ENCODE results near the gene TTC33.

Gene TTC33

GRCh38 chr5:40514976-40515375 is 240.8 kb downstream of the TTC33 start:
- no peak for DNase-seq (ENCODE audit: low spot score)

DNA sequence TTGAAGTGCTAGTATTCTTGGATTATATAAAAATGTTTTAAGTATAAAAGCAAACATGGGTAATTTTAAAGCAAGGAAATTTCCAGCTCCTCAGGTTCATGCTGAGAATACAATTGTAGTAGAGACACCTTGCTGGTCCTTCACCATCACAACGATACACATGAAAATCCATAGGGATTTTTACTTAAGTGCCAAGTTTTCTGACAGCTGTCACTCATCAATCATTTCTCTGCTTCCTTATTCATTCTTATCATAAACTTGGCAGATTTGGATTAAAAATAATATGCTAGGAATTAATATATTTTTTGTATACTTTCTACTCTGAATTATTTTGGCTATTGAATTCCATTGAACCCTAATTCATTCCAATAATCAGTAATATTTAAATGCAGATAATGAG is 244.0 kb downstream of the TTC33 start:
- no peak for DNase-seq (ENCODE audit: low spot score)

- no peak for DNase-seq (ENCODE audit: low spot score)
Observed at GRCh38 chr5:40507095-40507494, 248.7 kb downstream of the TTC33 start.

GRCh38 chr5:40505031-40505430 is 250.7 kb downstream of the TTC33 start:
- DNase-seq (ENCODE audit: low spot score): no peak

GRCh38 chr5:40503439-40503838 is 252.3 kb downstream of the TTC33 start:
- DNase-seq (ENCODE audit: low spot score): no peak

DNA sequence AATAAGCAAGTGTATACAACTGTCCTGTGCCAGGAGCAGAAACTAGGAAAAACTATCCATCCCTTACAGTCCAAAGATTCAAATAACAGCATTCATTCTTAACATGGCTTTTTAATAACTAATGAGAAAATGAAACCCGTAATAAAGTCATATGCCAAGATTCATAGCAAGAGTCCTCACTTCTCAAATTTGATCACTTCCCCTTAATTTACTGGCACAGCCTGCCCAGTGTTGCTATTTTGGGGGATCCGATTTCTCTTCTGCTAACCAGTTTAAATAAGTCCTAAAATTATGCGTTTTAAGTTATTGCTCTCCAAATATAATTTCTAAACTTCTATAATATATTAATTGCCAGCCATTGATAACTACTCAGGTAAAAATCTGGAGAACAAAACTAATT is 253.0 kb downstream of the TTC33 start:
- DNase-seq (ENCODE audit: low spot score): no peak

GRCh38 chr5:40501711-40502444 is 253.9 kb downstream of the TTC33 start:
- DNase-seq (ENCODE audit: low spot score): no peak

DNA sequence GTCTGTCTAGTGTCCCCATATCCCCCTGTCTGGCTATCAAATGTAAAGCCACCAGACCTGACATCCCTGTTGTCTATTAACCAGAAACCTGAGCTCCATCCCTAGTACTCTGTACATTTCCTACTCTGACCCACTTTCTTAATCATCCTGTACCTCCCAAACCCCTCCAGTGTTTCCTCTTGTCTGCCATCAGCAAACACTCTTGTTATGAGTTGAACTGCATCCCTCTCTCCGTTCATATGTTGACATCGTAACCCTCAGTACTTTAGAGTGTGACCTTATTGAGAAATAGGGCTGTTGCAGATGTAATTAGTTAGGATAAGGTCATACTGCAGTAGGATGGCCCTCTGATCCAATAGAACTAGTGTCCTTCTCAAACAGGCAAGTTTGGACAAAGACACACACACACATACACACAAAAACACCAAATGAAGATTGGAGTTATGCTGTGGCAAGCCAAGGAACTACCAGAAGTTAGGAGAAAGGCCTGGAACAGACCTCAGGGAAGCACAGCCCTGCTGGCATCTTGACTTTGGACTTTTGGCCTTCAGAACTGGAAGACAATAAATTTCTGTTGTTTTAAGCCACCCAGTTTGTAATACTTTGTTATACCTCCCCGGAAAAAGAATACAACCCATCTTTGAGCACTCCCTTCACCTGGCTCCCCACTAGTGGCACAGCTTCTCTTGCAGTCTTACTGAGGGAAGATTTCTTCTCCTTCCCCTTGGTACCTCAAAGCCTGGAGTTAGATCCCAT is 256.1 kb downstream of the TTC33 start:
- no peak for DNase-seq (ENCODE audit: low spot score)

DNA sequence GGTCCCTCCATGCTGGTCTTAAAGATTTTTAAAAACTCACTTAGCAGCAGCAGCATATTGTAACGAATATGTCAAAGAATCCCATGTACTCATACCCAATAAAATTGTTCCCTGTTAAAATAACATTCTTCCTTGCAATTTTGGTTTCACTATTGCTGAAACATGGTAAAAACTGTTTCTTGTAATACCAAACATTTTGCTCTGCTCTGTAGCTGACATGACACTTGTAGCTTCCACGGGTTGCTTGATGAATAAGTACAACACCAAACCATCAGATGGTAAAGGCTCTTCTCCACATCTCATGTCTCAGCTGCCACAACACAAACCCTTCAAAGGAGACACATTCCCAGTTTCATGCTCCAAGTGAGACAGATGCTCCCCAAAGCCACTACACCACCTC is 256.8 kb downstream of the TTC33 start:
- DNase-seq (ENCODE audit: low spot score): no peak

GRCh38 chr5:40497573-40497972 is 258.2 kb downstream of the TTC33 start:
- DNase-seq (ENCODE audit: low spot score): no peak

GRCh38 chr5:40495237-40495635 is 260.5 kb downstream of the TTC33 start:
- no peak for DNase-seq (ENCODE audit: low spot score)

DNA sequence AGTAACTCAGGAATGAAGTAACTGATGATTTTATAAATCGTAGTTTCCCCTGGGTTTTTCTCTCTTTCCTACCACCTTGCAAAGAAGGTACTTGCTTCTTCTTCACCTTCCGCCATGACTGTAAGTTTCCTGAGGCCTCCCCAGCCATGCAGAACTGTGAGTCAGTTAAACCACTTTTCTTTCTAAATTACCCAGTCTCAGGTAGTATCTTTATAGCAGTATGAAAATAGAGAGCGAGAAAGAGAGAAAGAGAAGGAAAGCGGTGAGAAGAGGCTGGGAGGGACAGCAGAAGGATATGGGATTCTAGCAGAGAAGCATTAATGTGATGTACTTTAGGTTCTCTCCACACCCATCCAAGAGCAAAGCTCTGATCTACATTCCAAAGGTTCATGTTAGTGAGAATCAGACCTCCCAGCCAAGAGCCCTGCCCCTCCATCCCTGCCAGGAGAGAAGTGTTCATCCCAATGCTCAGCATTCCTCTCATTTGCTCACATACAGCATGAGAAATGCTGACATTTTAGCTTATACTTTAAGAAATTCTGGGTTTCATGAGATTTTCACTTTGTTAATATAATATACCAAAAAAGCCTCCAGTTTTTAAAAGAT is 261.0 kb downstream of the TTC33 start:
- DNase-seq (ENCODE audit: low spot score): no peak

GRCh38 chr5:40492056-40492455 is 263.7 kb downstream of the TTC33 start:
- no peak for DNase-seq (ENCODE audit: low spot score)

DNA sequence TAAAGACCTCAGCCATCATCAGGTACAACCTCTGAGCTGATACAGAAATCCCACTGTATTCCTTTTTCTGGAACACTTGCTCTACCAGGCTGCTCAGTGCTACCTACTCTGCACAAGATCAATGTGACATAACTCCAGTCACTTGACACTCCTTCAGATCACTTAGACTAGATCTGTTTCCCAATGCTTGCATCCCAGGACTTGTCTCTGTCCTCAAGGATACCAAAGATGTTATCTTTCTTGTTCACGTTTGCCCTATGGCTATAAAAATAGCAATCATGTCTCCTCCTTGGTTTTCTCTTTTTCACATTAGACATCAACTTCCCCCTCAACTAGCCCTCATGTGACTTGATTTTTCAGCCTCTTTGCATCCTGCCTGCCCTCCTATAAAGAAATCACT is 264.1 kb downstream of the TTC33 start:
- DNase-seq (ENCODE audit: low spot score): no peak

DNA sequence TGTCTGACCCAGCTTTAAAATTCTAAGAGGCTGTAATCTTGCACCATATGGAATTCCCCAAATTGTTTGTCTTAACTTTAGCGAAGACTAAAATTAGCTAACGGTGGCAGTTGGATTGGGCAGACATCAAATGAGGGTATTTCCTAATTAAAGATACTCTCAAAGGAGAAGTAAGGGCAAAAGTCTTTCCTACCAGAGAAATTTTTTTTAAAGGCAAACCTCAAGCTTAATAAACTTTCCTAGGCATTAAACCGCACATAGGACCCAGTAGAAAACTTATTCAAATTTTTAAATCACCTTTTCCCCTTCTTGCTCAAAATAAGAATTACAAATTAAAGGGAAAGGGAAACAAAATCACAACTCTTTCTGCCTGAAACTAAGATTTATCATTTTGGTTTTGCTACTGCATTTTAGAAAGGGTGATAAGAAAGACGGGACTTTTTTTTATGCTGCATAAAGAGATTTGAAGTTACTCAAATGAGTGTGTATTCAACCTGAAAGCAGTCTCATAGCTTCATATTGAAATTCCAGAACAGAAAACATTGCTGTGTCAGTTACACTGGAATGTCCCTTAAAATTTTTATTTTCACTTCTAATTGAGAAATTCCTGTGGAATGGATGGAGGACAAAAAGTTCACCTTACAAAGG is 265.2 kb downstream of the TTC33 start:
- DNase-seq (ENCODE audit: low spot score): no peak

DNA sequence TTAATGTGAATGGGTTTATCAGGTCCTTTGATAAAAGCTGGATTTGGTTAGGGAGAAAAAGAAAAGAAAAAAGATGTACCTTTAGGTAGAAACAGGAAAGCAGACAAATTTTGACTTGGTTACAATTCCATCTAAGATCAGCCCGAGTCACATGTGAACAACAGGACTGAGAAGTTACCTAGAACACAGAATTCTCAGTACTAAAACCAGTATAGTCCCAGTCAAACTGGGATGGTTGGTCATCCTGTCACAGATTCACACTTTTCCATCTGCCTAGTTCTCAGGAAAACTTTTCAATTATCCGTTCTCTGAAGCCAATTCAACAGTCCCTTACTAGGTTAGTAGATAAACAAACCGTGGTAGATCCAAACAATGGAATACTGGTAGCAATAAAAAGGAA is 266.3 kb downstream of the TTC33 start:
- no peak for DNase-seq (ENCODE audit: low spot score)

DNA sequence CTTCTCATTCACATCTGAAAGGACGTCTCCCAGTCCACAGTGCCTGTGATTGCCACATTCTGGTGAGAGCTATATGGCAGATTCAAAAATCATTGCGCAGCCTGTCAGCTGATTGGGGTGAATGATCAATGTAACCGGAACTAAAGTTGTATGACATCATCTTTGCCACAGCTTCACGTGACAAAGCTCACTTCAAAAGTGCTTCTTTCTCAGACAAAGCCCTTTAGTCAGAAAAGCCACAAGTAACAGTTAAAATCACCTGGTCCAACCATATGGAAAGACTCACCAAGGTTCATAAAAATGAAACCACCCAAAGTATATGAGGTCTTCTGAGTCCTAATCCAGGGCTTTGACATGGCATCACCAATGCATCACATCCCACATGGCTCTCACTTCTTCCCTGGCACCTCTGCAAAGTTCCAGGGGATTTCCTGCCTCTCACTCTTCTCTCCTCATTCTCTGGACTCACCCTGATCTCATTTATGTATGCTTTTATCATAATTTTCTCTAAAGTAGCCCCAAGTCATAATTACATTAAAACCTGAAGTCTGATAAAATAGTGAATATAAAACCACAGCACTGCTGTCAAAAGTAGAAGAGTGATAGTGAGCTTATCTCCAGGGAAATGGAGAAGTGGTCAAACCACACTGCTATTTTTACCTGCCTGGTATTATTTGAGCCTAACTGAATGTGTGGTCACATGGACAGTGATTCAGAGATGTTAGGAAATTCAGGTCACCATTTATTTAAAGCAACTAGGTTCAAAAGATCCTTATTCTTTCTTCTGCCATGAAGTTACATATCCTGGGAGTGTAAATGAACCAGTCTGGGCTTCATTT is 269.1 kb downstream of the TTC33 start:
- no peak for DNase-seq (ENCODE audit: low spot score)

DNA sequence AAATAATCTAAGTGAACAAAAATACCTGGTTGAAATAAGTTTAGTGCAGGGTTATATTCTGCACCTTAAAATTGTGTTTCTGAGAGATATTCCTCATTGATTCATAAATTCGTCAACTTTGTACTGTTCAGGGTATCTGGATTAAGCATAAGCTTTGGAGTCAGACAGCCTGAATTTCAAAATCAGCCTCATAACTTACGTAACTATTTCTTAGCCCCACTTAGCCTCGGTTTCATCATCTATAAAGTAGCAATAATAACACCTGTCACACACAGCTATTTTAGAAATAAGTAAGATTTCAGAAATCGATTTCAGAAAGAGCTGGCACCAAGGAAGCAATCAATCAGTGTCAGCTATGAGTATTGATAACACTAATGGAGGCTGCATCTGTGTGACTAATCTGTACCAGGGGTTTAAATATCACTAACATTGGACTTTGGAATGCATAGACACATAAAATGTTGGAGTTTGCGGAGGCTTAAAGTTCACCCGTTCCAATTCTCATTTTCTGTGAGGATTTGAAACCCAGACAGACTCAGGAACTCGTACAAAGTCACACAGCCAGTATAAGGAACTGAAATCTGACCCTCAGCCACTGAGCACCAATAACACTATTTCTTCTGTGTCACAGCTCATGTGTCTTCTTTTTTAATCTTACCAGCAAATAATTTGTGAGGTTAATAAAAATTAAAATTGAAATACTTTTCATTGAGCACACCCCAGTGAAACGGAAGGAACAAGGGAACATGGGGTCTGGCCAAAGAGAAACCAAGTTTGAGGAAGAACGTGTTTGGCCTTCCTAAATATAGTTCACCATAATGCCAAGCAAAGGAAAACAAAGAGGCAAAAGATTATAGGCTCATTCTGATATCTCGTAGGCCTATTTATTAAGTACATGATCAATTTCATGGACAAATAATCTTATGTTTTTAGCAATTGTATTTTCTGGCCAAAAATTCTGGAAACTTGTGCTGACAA is 270.5 kb downstream of the TTC33 start:
- DNase-seq (ENCODE audit: low spot score): no peak

DNA sequence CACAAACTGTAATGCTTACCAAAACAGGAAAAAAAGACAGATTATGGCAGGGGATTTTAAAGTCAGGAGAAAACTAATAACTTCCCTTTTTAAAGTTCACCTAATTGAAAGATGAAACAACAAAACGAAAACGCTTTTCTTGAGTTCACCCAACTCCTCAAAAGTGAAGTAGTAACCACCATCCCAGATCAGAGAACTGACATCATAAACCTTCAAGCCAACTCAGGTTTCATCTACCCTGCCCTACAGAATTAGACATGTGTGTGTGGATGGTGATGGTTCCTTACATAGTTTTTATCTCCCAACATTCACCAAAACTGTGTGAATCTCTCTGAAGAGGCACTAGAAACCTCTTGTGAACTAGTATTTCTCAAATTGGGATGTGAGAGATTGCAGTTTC is 271.3 kb downstream of the TTC33 start:
- DNase-seq (ENCODE audit: low spot score): no peak

GRCh38 chr5:40483316-40483715 is 272.4 kb downstream of the TTC33 start:
- DNase-seq (ENCODE audit: low spot score): no peak

DNA sequence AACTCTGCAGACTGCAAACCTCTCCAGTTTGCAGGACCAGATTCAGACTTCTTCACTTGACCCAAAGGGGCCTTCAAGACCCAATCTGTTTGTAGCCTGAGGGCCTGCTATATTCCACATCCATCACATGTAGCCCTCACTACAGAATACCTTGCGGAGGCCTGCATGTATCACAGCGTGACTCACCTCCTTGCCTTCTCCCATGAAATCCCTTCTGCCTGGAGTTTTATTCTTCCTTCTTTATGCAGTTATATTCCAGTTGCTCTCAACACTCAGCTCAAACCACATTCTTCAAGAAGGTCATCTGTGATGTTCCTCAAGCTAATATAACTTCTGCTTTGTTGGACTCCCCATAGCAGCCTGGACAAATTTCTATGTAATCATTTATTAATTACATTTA is 274.5 kb downstream of the TTC33 start:
- DNase-seq (ENCODE audit: low spot score): no peak
